K562 (cell line): Measurements from ENCODE around the gene CNR2. TPM values are rescaled to one million over a fixed set of nuclear protein-coding genes. Genes with fewer than 3 reads are reported as not detected.

Experiments
- COPS2 ChIP-seq: fragments of 450-650 bp; conservative IDR thresholded peaks from 2 replicates; pipeline ENCODE4 v1.6.1; 2016; ENCODE audit warnings: mild to moderate bottlenecking, moderate library complexity
- DEAF1 ChIP-seq: fragments of 450-650 bp; formaldehyde crosslinking; IDR thresholded peaks from 2 replicates; pipeline ENCODE4 v1.4.0; 2020; ENCODE audit warnings: mild to moderate bottlenecking, moderate library complexity
- E2F8 ChIP-seq: fragments of 450-650 bp; IDR thresholded peaks from 2 replicates; pipeline ENCODE4 v1.7.1; 2018; ENCODE audit warnings: mild to moderate bottlenecking, low read depth; ENCODE audit not compliant: partially characterized antibody
- ETS2 ChIP-seq: IDR thresholded peaks from 2 replicates; pipeline ENCODE4 v1.6.1; 2016; ENCODE audit warnings: borderline replicate concordance, missing genetic modification characterization, mild to moderate bottlenecking, moderate library complexity, missing compliant biosample characterization; ENCODE audit not compliant: poor library complexity, severe bottlenecking
- FOXA1 ChIP-seq: fragments of 450-650 bp; IDR thresholded peaks from 2 replicates; pipeline ENCODE4 v1.6.1; 2016; ENCODE audit warnings: mild to moderate bottlenecking, borderline replicate concordance
- GTF2F1 ChIP-seq: IDR thresholded peaks from 2 replicates; pipeline ENCODE4 v1.6.1; 2011; ENCODE audit warnings: low read depth, low read length, improper control_type of control experiment
- KAT2B ChIP-seq: IDR thresholded peaks from one replicate; pipeline ENCODE4 v1.6.1; 2012; ENCODE audit warnings: low read depth, mild to moderate bottlenecking, control low read depth, inconsistent platforms, low read length, moderate library complexity
- L3MBTL2 ChIP-seq: fragments of 450-650 bp; IDR thresholded peaks from 2 replicates; pipeline ENCODE4 v1.6.1; 2016; ENCODE audit warnings: mild to moderate bottlenecking, moderate library complexity
- MAFG ChIP-seq: fragments of 450-650 bp; conservative IDR thresholded peaks from 2 replicates; pipeline ENCODE4 v1.6.1; 2016; ENCODE audit warnings: missing genetic modification characterization, missing compliant biosample characterization
- MAFK ChIP-seq: IDR thresholded peaks from 2 replicates; pipeline ENCODE4 v1.6.1; 2011; ENCODE audit warnings: low read length, improper control_type of control experiment
- MYBL2 ChIP-seq, 2 experiments: fragments of 450-650 bp in 1 of 2; sonication (generic) in 1 of 2; formaldehyde crosslinking in 1 of 2; IDR thresholded peaks; 2 replicates each; pipeline versions ENCODE4 v1.6.1 to v1.8.1; 2017 to 2022; ENCODE audit warnings: borderline replicate concordance in 1 of 2, inconsistent platforms in 1 of 2, low read depth in 1 of 2, mild to moderate bottlenecking in 1 of 2, missing genetic modification reagents in 1 of 2, moderate library complexity in 1 of 2
- PHB2 ChIP-seq: fragments of 450-650 bp; IDR thresholded peaks from 2 replicates; pipeline ENCODE4 v1.6.1; 2017; ENCODE audit warnings: low read depth
- PHTF2 ChIP-seq: fragments of 250-450 bp; sonication (Bioruptor Pico); IDR thresholded peaks from 2 replicates; pipeline ENCODE4 v1.5.0; 2021; ENCODE audit warnings: mild to moderate bottlenecking
- RB1 ChIP-seq: fragments of 450-650 bp; IDR thresholded peaks from 2 replicates; pipeline ENCODE4 v1.6.1; 2017; ENCODE audit warnings: low read depth, mild to moderate bottlenecking
- RFX5 ChIP-seq: IDR thresholded peaks from 2 replicates; pipeline ENCODE4 v1.6.1; 2011; ENCODE audit warnings: low read depth, mild to moderate bottlenecking, improper control_type of control experiment, low read length
- SETDB1 ChIP-seq: IDR thresholded peaks from one replicate; pipeline ENCODE4 v1.6.1; 2012; ENCODE audit warnings: low read length, control low read depth, inconsistent platforms
- SNAPC5 ChIP-seq: fragments of 250-450 bp; sonication (Bioruptor Pico); IDR thresholded peaks from 2 replicates; pipeline ENCODE4 v1.8.0; 2021; ENCODE audit warnings: moderate library complexity, mild to moderate bottlenecking, inconsistent platforms
- STAT5A ChIP-seq: IDR thresholded peaks from 2 replicates; pipeline ENCODE4 v1.6.1; 2012; ENCODE audit warnings: low read length, inconsistent platforms, borderline replicate concordance
- ZNF253 ChIP-seq: fragments of 250-450 bp; sonication (Bioruptor Pico); conservative IDR thresholded peaks from 2 replicates; pipeline ENCODE4 v1.6.1; 2021; ENCODE audit warnings: mild to moderate bottlenecking
- ZNF431 ChIP-seq: sonication (generic); formaldehyde crosslinking; IDR thresholded peaks from 2 replicates; pipeline ENCODE4 v1.8.0; 2022; ENCODE audit warnings: mild to moderate bottlenecking, missing genetic modification reagents
- ZSCAN32 ChIP-seq: fragments of 450-650 bp; formaldehyde crosslinking; IDR thresholded peaks from 2 replicates; pipeline ENCODE4 v1.4.0; 2020; ENCODE audit warnings: mild to moderate bottlenecking, moderate library complexity
- ZZZ3 ChIP-seq: fragments of 450-650 bp; IDR thresholded peaks from 2 replicates; pipeline ENCODE4 v1.6.1; 2016; ENCODE audit warnings: antibody characterized with exemption, mild to moderate bottlenecking, moderate library complexity
- polyA plus RNA-seq, 8 experiments: library from polyadenylated mRNA; depleted of rRNA in 4 of 8; stranded (reverse) in 5 of 8; unstranded in 3 of 8; fragments of >200 nt; fragmentation: Nextera tagmentation in 2 of 8; fragmentation: Illumina TruSeq in 1 of 8; extraction: Ambion mirVana in 2 of 8; extraction: Trizol in 1 of 8; gene quantifications; 2 replicates each; pipeline versions ENCODE4 v1.2.1 to v1.2.3, GENCODE V29; 2011 to 2014; ENCODE audit warnings: inconsistent platforms in 1 of 8, missing spikeins in 1 of 8
- total RNA-seq, 7 experiments: library from RNA; depleted of rRNA in 6 of 7; stranded (reverse); fragments of >200 nt in 6 of 7; fragmentation: Illumina TruSeq in 2 of 7; extraction: Trizol in 2 of 7; gene quantifications; 2 replicates each; pipeline versions ENCODE4 v1.2.1 to v1.2.3, GENCODE V29; 2011 to 2021; ENCODE audit warnings: low replicate concordance in 1 of 7
- TF ChIP-seq, protein P1 (sequence below): fragments of 200-400 bp; formaldehyde crosslinking; IDR thresholded peaks from 2 replicates; pipeline ENCODE4 v1.6.1; 2017; ENCODE audit warnings: mild to moderate bottlenecking, low read depth, low read length, moderate library complexity

Gene CNR2
- total and polyA plus RNA-seq, 9 of the 15 experiments (the other 6 are each of a cell fraction or from before 2014, with no cell fraction given): not detected

GRCh38 chr1:23958810-23959460 is 45.8 kb upstream of the CNR2 start (continued):
- no peak for TF ChIP-seq MYBL2 (IDR thresholded peaks at IDR 0.05; ENCODE audit: low read depth)
- TF ChIP-seq MYBL2 (CRISPR knock-in tag; IDR thresholded peaks at IDR 0.05; ENCODE audit: borderline replicate concordance): no peak
- no peak for TF ChIP-seq SETDB1
- TF ChIP-seq RB1: no peak
- 0 out of 2 replicates have a peak, but pooled peaks have one; percentile 6 for TF ChIP-seq MAFK
- TF ChIP-seq RFX5: no peak
- TF ChIP-seq ZNF253 (CRISPR knock-in tag): no peak
- no peak for TF ChIP-seq ETS2 (tag)
- no peak for TF ChIP-seq SNAPC5 (CRISPR knock-in tag)
- peak; percentile 63; the same call in 1 of the 2 replicates for TF ChIP-seq GTF2F1
- no peak for TF ChIP-seq KAT2B
- TF ChIP-seq ZSCAN32 (CRISPR knock-in tag): no peak
- no peak for TF ChIP-seq COPS2
- no peak for TF ChIP-seq ZZZ3
- no peak; the same call in 1 of the 2 replicates for TF ChIP-seq ZNF431 (CRISPR knock-in tag)
- TF ChIP-seq MAFG (tag): no peak
- TF ChIP-seq L3MBTL2: peak; percentile 86
- no peak for TF ChIP-seq E2F8
- no peak for TF ChIP-seq STAT5A
- TF ChIP-seq DEAF1 (CRISPR knock-in tag): no peak
- TF ChIP-seq PHTF2: no peak
- no peak for TF ChIP-seq FOXA1
- no peak for TF ChIP-seq PHB2
- TF ChIP-seq, protein P1, sequence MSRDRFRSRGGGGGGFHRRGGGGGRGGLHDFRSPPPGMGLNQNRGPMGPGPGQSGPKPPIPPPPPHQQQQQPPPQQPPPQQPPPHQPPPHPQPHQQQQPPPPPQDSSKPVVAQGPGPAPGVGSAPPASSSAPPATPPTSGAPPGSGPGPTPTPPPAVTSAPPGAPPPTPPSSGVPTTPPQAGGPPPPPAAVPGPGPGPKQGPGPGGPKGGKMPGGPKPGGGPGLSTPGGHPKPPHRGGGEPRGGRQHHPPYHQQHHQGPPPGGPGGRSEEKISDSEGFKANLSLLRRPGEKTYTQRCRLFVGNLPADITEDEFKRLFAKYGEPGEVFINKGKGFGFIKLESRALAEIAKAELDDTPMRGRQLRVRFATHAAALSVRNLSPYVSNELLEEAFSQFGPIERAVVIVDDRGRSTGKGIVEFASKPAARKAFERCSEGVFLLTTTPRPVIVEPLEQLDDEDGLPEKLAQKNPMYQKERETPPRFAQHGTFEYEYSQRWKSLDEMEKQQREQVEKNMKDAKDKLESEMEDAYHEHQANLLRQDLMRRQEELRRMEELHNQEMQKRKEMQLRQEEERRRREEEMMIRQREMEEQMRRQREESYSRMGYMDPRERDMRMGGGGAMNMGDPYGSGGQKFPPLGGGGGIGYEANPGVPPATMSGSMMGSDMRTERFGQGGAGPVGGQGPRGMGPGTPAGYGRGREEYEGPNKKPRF: no peak
